Measurements from ENCODE around the gene TOP2B. TPM values are rescaled to one million over a fixed set of nuclear protein-coding genes. Genes with fewer than 3 reads are reported as not detected.

Gene TOP2B
- 66.0 and 74.6 TPM in 2 replicates for total RNA-seq

GRCh38 chr3:25664812-25665314 lies at the start of gene TOP2B:
Gene TOP2B (minus strand): TSS chr3:25664907. CDS start chr3:25664297, 610 bp downstream.

Other genes with a start within 250 kb of the TOP2B start
- 20.8 and 30.8 TPM in 2 replicates for gene RARB, start 236.6 kb downstream of the TOP2B start, total RNA-seq
- gene NGLY1, start 118.5 kb upstream of the TOP2B start, total RNA-seq = 10.6 and 14.5 TPM in 2 replicates
- gene OXSM, start 125.2 kb upstream of the TOP2B start, total RNA-seq = 9.6 and 12.2 TPM in 2 replicates

Measured in epithelial cell of alveolus of lung (primary cell).